Stimulated activated CD4-positive, alpha-beta T cell treated with anti-CD3 and anti-CD28 coated beads, TNF-alpha, amount 100 ng/mL, for 24 hours (primary cell): ENCODE measurements around the gene SCD5.

ENCODE experiments used
- DNase-seq, 3 experiments: peaks; one replicate each; pipeline ENCODE4 v3.0.0-alpha.2; 2020; ENCODE audit warnings: low read depth in 3 of 3

The SCD5 gene

DNA sequence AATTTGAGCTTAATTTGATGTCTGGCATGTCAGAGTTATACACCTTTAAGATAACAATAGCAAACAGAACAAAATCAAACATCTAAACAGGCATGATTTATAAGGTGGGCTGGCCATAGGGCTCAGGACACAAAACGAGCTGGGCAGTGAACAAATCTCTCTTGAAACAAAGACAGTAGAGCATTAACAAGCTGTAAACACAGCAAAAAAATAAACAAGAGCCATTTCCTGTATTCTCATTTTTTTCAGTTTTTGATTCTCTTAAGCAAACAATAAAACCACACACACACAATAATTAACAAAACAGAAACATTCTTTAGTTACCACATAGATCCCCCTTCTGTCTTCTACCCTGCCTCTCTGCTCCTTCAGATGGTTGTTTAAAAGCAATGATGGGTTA, 168.5 kb downstream of the SCD5 start:
- DNase-seq, result no peak

DNA sequence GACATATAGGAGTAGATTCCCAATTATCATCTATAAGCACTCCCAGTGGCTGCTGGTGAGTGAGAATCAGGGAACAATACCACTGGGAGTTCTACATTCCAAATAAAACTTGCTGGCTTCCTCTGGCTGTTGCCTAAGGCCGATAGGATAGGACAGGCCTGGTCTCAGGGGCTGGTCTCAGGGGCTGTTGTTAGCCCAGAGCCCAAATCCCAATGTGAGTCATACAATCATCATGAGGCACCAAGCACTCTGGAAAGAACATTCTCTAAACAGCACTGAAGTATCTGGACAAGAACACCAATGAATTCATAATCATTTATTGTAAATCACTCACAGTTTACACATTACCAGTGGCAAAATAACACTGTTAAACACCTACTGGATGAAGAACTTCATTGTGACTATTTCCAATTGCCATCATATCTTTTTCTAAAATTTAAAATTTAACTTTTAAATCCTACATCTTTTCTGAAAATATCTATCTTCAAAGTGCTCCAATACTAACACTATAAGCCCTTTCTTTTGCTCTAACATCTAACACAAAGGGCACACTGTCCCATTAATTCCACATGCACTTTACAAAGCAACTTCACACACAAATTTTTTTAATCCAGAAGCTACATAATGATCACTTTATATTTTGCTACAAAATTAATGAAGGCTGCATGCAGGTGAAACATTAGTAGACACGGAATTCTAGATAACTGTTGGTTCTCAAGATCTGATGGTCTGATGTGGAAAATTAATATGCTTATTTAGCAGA, 169.2 kb downstream of the SCD5 start:
- no peak for DNase-seq

DNA sequence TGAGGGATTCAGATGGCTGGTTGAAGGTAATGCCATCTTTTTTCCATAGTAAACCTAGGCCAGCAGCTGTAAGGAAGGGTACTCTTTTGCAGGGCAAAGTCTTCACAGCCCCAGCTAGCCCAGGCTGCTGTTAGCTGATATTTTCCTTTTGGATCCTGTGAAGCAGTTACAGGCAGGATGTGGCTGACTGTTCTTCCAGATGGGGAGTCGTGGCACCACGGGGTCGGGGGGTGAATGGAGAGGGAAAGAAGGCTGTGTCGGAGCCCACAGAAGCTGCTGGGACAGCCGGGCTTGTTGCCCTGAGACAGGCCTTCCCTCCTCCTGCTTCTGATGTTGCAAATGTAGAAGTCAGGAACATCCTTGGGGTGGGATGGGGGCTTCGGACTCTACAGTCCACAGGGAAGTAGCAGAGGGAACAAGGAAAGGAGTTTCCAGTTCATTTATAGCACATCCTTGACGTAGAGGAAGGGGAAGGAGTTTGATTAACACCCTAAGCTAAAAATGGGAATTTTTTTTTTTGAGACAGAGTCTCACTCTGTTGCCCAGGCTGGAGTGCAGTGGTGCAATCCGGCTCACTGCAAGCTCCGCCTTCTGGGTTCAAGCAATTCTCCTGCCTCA, 172.2 kb downstream of the SCD5 start:
- DNase-seq, result no peak

DNA sequence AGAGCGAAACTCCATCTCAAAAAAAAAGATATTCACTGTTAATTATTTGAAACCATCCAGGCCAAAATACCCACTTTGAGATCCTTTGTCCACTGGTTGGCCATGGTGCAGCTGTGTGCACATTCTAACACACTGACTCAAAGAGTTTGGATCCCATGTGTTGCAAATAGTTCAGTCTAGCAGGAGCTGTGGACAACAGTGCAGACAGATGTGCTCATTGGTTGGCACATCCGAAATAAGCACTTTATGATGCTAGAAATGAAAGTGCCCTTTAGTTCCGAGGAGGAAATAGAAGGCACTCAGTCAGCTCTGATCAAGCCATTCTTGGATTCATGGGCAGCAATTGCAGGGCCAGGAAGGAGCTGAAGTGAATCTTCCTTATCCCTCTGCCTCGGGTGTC, 173.8 kb downstream of the SCD5 start:
- no peak for DNase-seq

- no peak for DNase-seq
These were observed 175.4 kb downstream of the SCD5 start for GRCh38 chr4:82623121-82623683.

DNA sequence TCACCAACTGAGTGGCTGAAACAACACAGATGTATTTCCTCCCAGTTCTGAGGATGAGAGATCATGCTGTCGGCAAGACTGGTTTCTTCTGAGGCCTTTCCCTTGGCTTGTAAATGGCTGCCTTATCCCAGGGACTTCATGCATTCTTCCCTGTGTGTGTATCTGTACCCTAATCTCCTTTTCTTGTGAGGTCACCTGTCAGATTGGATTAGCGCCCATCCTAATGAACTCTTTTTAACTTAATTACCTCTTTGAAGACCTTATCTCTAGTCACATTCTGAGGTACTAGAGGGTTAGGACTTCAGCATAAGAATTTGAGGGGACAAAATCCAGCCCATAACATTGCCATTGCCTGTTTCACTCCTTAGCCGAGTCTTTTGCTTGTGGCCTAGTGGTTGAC, 177.3 kb downstream of the SCD5 start:
- no peak for DNase-seq

DNA sequence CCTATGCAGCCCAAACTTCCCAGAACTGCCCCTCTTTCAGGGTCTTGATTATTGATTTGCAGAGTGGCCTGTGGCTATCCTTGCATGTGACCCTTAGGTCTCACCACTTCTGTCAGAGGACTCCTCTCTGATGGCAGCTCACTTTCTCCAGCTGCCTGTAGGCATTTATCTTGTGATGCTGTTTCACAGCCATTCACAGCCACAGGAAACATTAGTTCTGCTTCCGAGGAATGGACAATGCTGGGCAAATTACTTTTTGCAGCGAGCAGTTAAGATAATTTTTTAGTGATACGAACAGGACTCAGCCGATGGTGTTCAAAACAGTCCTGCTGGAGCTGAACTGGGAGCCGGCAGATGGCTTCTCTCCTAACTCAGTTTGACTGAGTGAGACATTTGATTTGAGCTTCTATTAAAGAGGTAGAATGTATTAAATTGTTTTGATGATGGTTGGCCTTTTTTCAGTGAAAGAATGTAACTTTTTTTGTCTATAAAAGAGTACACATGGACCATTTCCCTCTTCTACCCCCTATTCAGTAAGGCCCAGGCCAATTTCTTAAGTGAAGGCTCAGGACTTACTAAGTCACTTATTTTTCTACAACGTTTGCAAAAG, 178.4 kb downstream of the SCD5 start:
- DNase-seq, result no peak

- no peak for DNase-seq
These were observed 180.4 kb downstream of the SCD5 start for GRCh38 chr4:82618103-82618720.

GRCh38 chr4:82614838-82615449, 183.7 kb downstream of the SCD5 start:
- DNase-seq, result no peak

DNA sequence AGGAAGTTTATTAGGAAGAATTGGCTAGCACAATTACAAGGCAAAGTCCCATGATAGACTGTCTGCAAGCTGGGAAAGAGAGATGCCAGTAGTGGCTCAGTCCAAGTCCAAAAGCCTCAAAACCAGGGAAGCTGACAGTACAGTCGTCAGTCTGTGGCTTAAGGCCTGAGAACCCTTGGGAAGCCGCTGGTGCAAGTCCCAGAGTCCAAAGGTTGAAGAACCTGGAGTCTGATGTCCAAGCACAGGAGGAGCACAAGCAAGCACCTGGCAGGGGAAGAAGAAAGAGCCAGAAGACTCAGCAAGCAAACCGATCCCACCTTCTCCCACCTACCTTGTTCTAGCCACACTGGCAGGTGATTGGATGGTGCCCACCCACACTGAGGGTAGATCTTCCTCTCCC, 185.5 kb downstream of the SCD5 start:
- no peak for DNase-seq

GRCh38 chr4:82611982-82612381, 186.6 kb downstream of the SCD5 start:
- DNase-seq, result no peak

DNA sequence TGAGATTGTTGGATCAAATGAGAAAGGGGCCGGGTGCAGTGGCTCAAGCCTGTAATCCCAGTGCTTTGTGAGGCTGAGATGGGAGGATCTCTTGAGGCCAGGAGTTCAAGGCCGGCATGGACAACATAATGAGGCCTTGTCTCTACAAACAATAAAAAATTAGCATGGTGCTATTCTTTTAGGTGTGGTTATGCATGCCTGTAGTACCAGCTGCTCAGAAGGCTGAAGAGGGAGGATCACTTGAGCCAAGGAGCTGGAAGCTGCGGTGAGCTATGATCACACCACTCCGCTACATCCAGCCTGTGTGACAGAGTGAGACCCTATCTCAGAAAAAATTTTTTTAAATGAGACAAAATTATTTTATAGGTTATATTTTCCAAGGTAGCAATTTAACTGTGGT, 187.1 kb downstream of the SCD5 start:
- no peak for DNase-seq

- DNase-seq, result no peak
These were observed 188.6 kb downstream of the SCD5 start for GRCh38 chr4:82610041-82610440.

DNA sequence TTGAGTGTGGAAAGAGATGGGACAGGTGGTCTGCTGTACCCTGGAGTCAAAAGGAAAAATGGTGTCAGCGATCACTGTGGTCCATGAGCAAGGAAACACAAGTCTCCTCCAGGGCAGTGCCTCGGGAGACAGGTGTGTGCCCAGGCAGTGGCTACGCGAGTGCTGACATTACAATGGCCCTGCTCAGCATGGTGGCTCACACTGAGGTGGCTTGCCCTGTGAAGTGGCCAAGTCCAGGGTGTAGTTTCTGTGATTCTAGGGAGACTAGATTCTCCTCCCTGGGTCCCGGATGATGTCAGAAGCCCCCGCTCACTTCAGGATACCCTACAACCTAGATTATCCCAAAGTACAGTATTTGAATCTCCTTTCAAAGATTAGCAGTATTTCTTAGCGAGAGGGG, 192.0 kb downstream of the SCD5 start:
- DNase-seq, result no peak

GRCh38 chr4:82604522-82604921, 194.1 kb downstream of the SCD5 start:
- DNase-seq, result no peak

DNA sequence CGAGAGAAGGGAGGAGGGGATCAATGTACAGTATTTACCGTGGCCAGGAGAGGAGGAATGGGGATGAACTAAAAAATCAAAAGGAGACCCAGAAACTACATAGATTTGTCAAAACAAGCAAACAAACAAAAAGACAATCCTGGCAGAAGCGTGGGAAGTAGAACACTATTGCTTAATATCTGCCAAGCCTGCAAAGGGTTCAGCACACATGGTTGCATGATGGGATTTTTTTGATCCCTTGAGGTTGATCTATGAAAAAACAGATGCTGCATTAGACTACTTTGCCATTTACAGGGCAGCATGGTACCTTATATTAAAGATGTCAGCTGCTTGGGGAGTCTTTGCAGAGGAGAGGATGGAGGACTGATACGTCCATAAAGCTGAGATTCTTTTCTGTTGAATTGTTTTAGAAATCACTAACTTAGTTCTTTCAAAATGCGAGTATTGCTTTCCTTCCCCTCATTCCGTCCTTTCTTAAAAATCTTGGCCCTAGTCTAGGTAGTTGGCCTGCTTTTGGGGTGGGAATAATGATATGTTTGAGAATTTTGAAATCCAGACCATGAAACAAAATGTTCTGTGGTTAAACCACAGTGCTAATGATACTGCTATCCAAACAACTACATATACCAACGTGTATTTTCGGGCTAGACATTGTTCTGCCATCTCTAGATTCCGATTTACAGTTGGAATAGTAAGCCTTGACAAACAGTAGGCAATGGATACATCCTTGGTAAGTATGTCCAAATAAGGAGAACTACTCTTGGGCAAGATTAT, 197.2 kb downstream of the SCD5 start:
- DNase-seq, result no peak

GRCh38 chr4:82599336-82599735, 199.3 kb downstream of the SCD5 start:
- no peak for DNase-seq

- no peak for DNase-seq
These were observed 204.1 kb downstream of the SCD5 start for GRCh38 chr4:82594456-82594855.

DNA sequence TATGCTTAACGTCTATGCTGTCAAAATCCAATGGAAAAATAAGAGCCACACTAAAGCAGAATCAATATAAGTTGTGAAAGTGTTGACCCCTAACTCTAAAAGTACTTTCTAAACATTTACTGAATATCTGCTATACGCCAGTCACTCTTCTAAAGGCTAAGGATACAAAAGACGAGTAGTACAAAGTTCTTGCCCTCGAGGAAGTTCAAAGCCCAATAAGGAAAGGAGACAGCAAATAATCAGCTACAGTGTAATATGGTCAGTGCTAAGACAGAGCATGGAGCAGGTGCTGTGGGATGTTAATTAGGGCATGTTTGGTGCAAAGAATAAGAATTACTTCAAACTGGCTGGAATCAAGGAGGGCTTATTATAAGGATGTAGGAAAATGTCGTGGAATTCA, 205.2 kb downstream of the SCD5 start:
- no peak for DNase-seq

- DNase-seq, result no peak
These were observed 206.0 kb downstream of the SCD5 start for GRCh38 chr4:82592639-82593038.

DNA sequence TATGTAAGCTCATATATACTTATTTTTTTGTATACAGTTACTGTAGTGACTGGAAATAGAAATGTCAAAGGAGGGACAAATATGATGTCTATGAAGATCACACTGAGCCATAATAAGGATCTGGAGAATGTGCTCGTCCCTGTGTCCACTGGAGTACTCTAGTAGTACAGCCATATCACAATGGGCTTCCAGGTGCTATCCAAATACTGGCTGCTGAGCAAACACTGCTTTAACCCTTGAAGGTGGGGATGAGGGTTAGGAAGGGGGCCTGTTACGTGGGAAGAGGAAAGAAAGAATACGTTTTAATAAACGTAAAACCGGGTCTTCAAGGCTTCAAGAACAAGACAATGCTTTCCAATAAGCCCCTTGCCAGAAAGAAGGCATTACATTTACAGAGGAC, 207.0 kb downstream of the SCD5 start:
- DNase-seq, result no peak
